GM12892 (cell line): Measurements from ENCODE around the gene NUBP2.
A peak's percentile ranks its signal among the peaks of the same experiment; 100 is the strongest.

ENCODE experiments used
- DNase-seq: peaks from one replicate; pipeline ENCODE4 v3.0.0; 2011; ENCODE audit not compliant: insufficient read length
- FAIRE-seq: peaks from 2 replicates; lab custom pipeline; 2011; peaks lifted over from hg19 to GRCh38; lab: Jason Lieb, UNC
- POLR2A ChIP-seq: IDR thresholded peaks from 2 replicates; pipeline ENCODE4 v1.6.1; 2011; ENCODE audit warnings: low read depth, low read length, control low read depth
- POLR2AphosphoS5 ChIP-seq: IDR thresholded peaks from 2 replicates; pipeline ENCODE4 v1.6.1; 2011; ENCODE audit warnings: low read depth, low read length, control low read depth
- TAF1 ChIP-seq: IDR thresholded peaks from 2 replicates; pipeline ENCODE4 v1.6.1; 2011; ENCODE audit warnings: low read depth, mild to moderate bottlenecking, control low read depth, low read length, borderline replicate concordance

The NUBP2 gene

DNA sequence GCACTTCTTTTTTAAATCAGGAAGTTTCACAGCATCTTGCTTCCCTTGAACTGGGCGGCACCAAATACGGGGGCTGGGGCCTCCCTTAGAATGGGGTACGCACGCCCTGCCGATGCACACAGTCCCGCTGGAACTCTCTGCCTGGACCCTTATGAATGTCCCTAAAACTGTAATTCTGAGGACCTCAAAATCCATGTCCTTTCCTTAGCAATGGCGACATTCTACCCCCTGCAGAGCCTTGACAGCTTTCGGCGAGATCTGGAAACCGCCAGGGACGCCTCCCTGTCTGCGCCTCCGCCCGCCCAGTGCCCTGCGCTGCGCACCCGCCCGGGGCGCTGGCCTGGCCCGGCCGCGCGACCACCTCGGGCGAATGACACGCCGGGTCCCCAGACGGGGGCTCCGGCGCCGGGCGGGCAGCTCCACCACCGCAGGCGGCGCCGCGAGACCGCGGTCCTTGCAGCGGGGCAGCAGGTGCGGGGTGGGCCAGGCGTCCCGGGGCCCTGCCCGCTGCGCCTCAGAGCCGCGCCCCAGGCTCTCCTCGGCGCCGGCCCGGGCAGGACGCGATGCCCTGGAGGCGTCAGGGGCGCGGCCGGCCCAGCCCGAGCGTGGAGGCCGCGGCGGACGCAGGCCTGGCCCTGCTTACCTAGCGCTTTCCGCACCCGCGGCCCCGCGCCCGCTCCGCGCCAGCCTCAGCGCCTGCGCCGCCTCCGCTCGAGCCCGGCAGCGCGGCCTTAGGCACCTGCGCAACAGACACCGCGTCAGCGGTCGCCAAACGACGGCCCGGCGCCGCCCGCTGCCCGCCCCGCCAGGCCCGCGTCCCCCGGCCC is 43.3 kb downstream of the NUBP2 start:
- no peak for DNase-seq
- FAIRE-seq: peak; percentile 30
- TF ChIP-seq TAF1: no peak
- TF ChIP-seq POLR2A: no peak
- no peak for TF ChIP-seq POLR2AphosphoS5

DNA sequence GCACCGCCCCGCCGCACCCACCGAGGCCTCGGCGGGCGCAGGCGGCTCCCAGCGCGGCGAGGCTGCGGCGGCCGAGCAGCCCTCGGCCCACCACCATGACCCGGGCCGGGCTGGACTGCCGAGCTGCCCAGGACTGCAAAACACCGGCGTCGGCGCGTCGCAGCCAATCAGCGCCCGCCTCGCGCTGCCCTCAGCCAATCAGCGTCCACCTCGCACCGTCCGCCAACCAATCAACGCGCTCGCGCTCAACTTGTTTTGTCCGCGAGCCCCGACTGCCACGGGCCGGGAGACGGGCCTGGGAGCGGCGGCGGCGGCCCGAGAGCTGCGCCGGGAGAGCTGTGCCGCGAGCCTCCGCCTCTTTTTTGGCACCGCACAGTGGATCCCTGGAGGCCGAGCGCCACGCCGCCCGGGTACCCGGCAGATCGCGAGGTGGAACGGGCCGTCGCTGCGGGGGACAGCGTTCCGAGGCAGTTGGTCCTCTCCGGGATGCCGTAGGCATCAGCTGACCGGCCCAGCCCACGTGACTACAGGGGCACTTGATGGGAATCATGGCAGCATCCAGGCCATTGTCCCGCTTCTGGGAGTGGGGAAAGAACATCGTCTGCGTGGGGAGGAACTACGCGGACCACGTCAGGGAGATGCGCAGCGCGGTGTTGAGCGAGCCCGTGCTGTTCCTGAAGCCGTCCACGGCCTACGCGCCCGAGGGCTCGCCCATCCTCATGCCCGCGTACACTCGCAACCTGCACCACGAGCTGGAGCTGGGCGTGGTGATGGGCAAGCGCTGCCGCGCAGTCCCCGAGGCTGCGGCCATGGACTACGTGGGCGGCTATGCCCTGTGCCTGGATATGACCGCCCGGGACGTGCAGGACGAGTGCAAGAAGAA is 44.2 kb downstream of the NUBP2 start, which contains the start of the genes FAHD1 and HAGH:
Gene FAHD1 (plus strand): TSS at position 516 of the 883 bp plus-strand sequence. CDS start 33 bp downstream, at position 549.
Gene HAGH (minus strand): TSS at position 135 of the 883 bp plus-strand sequence. CDS start 38 bp downstream, at position 97.
- FAIRE-seq: peak; percentile 97
- DNase-seq: peak; percentile 98
- TF ChIP-seq TAF1 (peak; percentile 30; the same call in 1 of the 2 replicates), POLR2AphosphoS5 (peak; percentile 77), POLR2A (peak; percentile 71; the same call in 1 of the 2 replicates)

DNA sequence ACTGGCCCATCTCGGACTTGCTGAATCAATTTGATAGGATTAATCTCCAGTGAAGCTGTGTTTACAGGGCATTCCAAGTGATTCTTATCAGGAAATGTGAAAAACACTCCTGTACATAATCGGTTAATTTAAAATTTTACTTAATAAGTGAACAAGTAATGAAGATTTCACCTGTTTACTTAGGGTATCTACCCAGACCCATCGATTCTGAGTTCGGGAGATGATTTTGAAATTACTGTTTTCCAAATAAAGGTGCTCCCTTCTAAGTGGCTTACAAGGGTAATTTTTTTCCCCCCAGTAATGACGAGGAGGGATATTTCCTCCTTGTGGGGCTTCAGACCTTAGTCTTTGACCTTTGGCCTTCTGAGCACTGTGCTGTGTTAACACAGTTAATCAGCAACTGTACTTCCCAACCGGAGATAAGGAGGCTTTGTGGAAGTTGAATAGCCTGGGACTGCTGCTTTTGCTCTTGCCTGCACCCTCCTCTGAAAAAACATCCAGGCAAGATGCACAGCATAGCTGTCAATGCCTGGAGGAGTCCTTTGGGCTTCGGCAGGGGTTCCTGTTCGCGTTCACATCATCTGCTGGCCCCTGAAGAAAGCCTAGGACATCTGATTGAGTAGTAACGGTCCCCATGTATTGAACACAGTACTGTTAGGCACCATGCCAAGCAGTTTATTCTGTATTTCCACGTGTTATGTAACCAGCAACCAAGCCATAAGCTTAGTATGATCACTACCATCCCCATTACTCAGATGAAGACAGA is 46.1 kb downstream of the NUBP2 start:
- TF ChIP-seq TAF1 (no peak), POLR2A (no peak), POLR2AphosphoS5 (no peak)
- DNase-seq (no peak), FAIRE-seq (no peak)

DNA sequence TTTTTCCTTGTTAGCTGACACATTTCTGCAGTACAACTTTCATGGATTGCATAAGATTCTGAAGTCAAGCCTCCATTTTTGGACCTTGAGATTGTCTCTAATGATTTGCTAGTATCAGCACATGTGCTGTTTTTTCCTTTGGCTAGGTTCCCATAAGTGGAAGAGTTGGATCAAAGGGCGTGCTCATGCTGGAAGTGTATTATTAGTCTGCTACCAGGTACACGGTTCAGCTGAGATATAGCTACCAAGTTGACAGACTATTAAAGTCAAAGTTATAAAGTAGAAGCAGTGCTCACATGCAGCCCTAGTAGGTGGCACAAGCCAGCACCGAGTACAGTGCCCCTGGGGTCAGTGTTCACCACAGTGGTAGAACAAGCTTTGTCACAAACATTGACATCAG is 47.5 kb downstream of the NUBP2 start:
- TF ChIP-seq TAF1: no peak
- FAIRE-seq (no peak), DNase-seq (no peak)

DNA sequence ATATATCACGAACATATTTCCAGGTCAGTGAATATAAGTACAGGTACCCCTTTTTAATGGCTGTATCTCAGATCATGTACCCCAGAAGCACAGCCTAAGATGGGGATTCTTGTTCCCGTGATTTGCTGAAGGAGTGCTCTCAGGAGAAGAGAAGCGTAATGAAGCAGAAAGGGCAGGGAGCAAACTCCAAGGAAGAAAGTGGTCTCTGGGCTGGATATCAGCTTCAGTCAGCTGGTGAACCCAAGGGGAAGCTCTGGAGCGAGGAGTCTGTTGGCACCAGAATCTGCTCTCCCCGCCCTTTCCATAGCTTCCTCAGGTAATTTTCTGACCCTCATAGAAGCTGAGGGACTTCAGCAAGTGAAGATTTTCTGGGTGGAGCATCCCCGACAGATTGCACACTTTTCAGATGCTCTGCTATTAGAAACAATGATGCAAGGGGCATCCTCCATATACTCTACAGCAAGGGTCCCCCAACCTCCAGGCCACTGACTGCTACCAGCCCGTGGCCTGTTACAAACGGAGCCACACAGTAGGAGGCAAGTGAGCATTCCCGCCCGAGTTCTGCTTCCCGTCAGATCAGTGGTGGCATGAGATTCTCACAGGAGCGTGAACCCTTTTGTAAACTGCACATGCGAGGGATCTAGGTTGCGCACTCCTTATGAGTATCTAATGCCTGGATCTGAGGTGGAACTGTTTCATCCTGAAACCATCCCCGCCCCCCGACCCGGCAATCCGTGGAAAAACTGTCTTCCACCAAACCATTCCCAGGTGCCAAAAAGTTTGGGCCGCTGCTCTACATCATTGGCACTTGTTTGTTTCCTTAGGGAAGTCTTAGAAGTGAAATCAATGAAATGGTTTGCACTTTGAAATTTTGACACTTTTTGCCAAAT is 48.7 kb downstream of the NUBP2 start:
- TF ChIP-seq POLR2A (no peak), POLR2AphosphoS5 (no peak), TAF1 (no peak)
- FAIRE-seq (no peak), DNase-seq (no peak)

DNA sequence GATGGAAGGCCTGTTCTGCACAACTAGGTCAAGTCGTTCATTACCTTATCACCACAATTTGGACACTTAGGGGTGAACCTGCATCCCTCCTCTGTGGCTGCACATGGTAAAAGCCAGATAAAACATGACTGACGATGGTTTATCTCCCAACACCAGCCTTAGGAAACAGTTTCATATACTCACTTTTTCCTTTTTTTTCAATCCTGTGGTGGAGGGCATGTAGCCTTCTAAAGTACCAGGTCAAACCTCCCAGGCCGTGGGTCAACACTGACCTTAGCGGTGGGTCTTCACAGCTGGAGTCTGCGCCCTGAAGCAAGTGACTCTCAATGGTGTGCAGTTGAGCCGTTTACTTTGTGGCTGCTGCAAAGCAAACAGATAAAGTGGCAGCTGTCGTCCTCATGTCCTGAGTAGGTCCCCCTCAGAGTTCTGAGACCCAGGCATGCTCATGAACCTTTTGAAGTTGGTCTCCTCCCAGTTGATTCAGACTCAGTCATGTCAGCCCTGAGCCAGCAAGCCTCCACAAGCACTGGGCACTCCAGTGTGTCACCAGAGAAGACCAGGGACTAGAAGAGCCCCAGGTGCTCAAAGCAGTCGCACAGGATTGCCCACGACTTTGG is 50.2 kb downstream of the NUBP2 start:
- FAIRE-seq (no peak), DNase-seq (no peak)
- TF ChIP-seq TAF1 (no peak), POLR2A (no peak), POLR2AphosphoS5 (no peak)

DNA sequence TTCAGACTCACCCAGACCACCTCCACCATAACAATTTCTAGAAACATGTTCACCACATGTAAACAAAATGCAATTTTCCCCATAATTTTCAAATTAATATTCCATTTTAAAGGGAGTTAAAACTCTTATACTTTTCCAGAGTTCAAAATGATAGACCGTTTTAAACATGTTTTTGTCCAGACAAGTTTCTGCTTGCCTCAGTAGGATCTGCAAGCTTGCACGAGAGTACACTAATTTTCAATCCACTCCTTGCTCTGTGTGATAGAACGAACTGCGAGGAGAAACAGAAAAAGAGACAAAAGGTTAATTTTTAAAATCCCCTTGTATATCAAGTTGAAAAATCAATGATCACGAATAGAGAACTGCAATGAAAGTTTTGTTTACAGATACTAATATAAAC is 51.3 kb downstream of the NUBP2 start:
- FAIRE-seq (no peak), DNase-seq (no peak)
- no peak for TF ChIP-seq POLR2A
- no peak for TF ChIP-seq POLR2AphosphoS5
- no peak for TF ChIP-seq TAF1
